Activated naive CD4-positive, alpha-beta T cell treated with anti-CD3 and anti-CD28 coated beads for 36 hours (primary cell): ENCODE data around the gene EPB41L4A. TPM values are rescaled to one million over a fixed set of nuclear protein-coding genes. Genes with fewer than 3 reads are reported as not detected.

Source experiments
- CTCF ChIA-PET: fragments of 350-600 bp; sonication (Branson Sonifier 250); formaldehyde crosslinking; loops from one replicate; lab custom pipeline; 2021; ENCODE audit warnings: antibody characterized with exemption; lab: Charles Lee
- DNase-seq: peaks from one replicate; pipeline ENCODE4 v3.0.0-alpha.2; 2020
- H3K27ac Mint-ChIP-seq: one replicate; pipeline ENCODE4 v1.8.0; 2021; ENCODE audit warnings: mild to moderate bottlenecking, mixed read lengths
- H3K27me3 Mint-ChIP-seq: one replicate; pipeline ENCODE4 v1.8.0; 2021; ENCODE audit warnings: low read depth, mixed read lengths
- H3K36me3 Mint-ChIP-seq: one replicate; pipeline ENCODE4 v1.8.0; 2021; ENCODE audit warnings: low read depth, mixed read lengths
- H3K4me1 Mint-ChIP-seq: one replicate; pipeline ENCODE4 v1.8.0; 2021; ENCODE audit warnings: low read depth, mixed read lengths
- H3K4me3 Mint-ChIP-seq: one replicate; pipeline ENCODE4 v1.8.0; 2021; ENCODE audit warnings: mild to moderate bottlenecking, moderate library complexity, mixed read lengths
- H3K9me3 Mint-ChIP-seq: one replicate; pipeline ENCODE4 v1.8.0; 2021; ENCODE audit warnings: mixed read lengths
- intact Hi-C: fragments of 100-400 bp; cut with micrococcal nuclease; formaldehyde crosslinking; loops from one replicate; pipeline ENCODE4 v1.15.1; 2023
- total RNA-seq, 2 experiments: library from RNA; stranded (reverse); gene quantifications; one replicate each; pipeline ENCODE4 v1.2.3, GENCODE V29; 2021

Gene EPB41L4A
- total RNA-seq, 2 experiments from 2014 or later: not detected

- CTCF ChIA-PET: no interaction called here
- H3K27ac Mint-ChIP-seq: no peak overlapping the region
- no peaks in the 10 kb centered on the region for H3K36me3 Mint-ChIP-seq
- intact Hi-C loops: no loop called here
- no peaks in the 10 kb centered on the region for H3K9me3 Mint-ChIP-seq
- DNase-seq: no peak
- H3K27me3 Mint-ChIP-seq: peaks cover 16% of the 10 kb centered on the region
- no peak overlapping the region for H3K4me3 Mint-ChIP-seq
- H3K4me1 Mint-ChIP-seq: no peaks in the 10 kb centered on the region
These were observed 100.7 kb downstream of the EPB41L4A start for GRCh38 chr5:112318346-112318745.

DNA sequence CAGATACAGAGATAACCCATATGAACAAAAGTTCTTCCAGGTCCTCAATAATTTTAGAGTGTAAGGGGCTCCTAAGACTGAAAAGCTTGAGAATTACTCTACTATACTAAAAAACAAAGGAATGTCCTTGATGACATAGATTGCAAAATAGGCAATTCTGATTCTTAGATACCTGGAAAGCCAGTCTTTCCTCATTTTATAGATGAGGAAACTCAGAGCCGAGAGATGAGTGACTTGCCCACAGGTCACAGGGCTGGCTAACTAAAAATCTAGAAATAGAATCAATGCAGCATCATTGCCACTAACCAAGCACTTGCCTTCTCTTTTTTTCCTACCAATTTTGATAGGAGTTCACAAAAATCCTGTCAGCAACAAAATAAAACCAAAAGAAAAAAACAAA is 101.2 kb downstream of the EPB41L4A start:
- Mint-ChIP-seq H3K4me3 (no peak overlapping the region), H3K9me3 (no peaks in the 10 kb centered on the region), H3K27me3 (peaks cover 16% of the 10 kb centered on the region), H3K27ac (no peak overlapping the region), H3K36me3 (no peaks in the 10 kb centered on the region), H3K4me1 (no peaks in the 10 kb centered on the region)
- no peak for DNase-seq
- intact Hi-C loops: no loop called here
- CTCF ChIA-PET: no interaction called here

GRCh38 chr5:112316731-112317130 is 102.3 kb downstream of the EPB41L4A start:
- H3K27ac Mint-ChIP-seq: no peak overlapping the region
- H3K36me3 Mint-ChIP-seq: no peaks in the 10 kb centered on the region
- CTCF ChIA-PET: interaction anchor here (0.7 to 1.0 kb wide), 2 partner anchors 141 to 803 kb away, joined by 3 to 5 read pairs; no protein-coding TSS in a partner anchor
- H3K4me1 Mint-ChIP-seq: no peaks in the 10 kb centered on the region
- intact Hi-C loops: no loop called here
- H3K4me3 Mint-ChIP-seq: no peak overlapping the region
- DNase-seq: no peak
- H3K27me3 Mint-ChIP-seq: peaks cover 14% of the 10 kb centered on the region
- H3K9me3 Mint-ChIP-seq: no peaks in the 10 kb centered on the region

- intact Hi-C loops: no loop called here
- H3K27ac Mint-ChIP-seq: no peak overlapping the region
- CTCF ChIA-PET: interaction anchor here (0.7 to 1.0 kb wide), 2 partner anchors 141 to 804 kb away, joined by 3 to 5 read pairs; no protein-coding TSS in a partner anchor
These were observed 103.1 kb downstream of the EPB41L4A start for GRCh38 chr5:112316006-112316405.

GRCh38 chr5:112312295-112313275 is 106.5 kb downstream of the EPB41L4A start:
- H3K9me3 Mint-ChIP-seq: no peaks in the 10 kb centered on the region
- H3K4me1 Mint-ChIP-seq: no peaks in the 10 kb centered on the region
- CTCF ChIA-PET: no interaction called here
- intact Hi-C loops: no loop called here
- no peaks in the 10 kb centered on the region for H3K36me3 Mint-ChIP-seq
- H3K27ac Mint-ChIP-seq: no peak overlapping the region
- no peak overlapping the region for H3K4me3 Mint-ChIP-seq
- no peak for DNase-seq
- peaks cover 5% of the 10 kb centered on the region for H3K27me3 Mint-ChIP-seq

More at GRCh38 chr5:112316006-112316405, 103.1 kb downstream of the EPB41L4A start:
- peaks cover 14% of the 10 kb centered on the region for H3K27me3 Mint-ChIP-seq
- no peaks in the 10 kb centered on the region for H3K9me3 Mint-ChIP-seq
- H3K4me1 Mint-ChIP-seq: no peaks in the 10 kb centered on the region
- no peak for DNase-seq
- no peaks in the 10 kb centered on the region for H3K36me3 Mint-ChIP-seq
- no peak overlapping the region for H3K4me3 Mint-ChIP-seq

DNA sequence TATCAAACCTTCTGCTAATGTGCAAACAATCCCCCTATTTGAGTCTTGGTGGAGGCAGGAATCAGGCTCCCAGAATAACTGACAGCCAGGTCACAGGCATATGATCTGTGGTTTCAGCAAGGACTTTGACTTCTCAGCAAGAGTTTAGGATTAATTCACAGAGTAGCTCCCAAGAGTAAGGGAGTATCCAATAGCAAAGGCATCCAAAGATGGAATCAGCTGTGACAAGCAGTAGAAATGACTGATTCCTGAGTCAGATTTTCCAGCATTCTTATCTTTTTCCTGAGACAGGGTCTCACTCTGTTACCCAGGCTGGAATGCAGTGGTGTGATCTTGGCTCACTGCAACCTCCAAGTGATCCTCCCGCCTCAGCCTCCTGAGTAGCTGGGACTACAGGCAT is 108.3 kb downstream of the EPB41L4A start:
- intact Hi-C loops: no loop called here
- Mint-ChIP-seq H3K9me3 (no peaks in the 10 kb centered on the region), H3K27ac (no peak overlapping the region), H3K4me1 (no peaks in the 10 kb centered on the region), H3K27me3 (peaks cover 5% of the 10 kb centered on the region), H3K36me3 (no peaks in the 10 kb centered on the region), H3K4me3 (no peak overlapping the region)
- CTCF ChIA-PET: no interaction called here
- no peak for DNase-seq

GRCh38 chr5:112308608-112309007 is 110.5 kb downstream of the EPB41L4A start:
- Mint-ChIP-seq H3K4me3 (no peak overlapping the region), H3K36me3 (no peaks in the 10 kb centered on the region), H3K4me1 (no peaks in the 10 kb centered on the region), H3K9me3 (no peaks in the 10 kb centered on the region), H3K27me3 (peaks cover 5% of the 10 kb centered on the region), H3K27ac (no peak overlapping the region)
- intact Hi-C loops: no loop called here
- DNase-seq: no peak
- CTCF ChIA-PET: no interaction called here

DNA sequence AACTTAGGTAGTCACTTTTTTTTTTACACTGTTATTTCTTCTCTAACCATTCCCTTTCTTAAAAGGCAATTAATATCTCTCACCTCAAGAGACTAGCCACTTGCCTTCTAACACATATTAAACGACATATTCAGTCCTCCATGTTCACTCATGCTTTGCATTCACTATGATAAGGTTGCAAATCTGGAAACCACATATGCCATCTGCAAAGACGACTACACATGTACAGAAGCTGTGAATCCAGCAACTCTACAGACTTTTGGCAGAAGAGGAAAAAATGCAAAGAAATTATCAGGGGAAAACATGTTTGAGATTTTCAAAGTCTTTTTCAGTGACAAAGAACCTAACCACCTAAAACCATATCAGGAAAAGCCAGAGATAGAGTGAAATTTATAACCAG is 112.1 kb downstream of the EPB41L4A start:
- no peaks in the 10 kb centered on the region for H3K36me3 Mint-ChIP-seq
- H3K9me3 Mint-ChIP-seq: no peaks in the 10 kb centered on the region
- intact Hi-C loops: no loop called here
- no peak for DNase-seq
- H3K27ac Mint-ChIP-seq: no peak overlapping the region
- H3K27me3 Mint-ChIP-seq: peaks cover 6% of the 10 kb centered on the region
- H3K4me3 Mint-ChIP-seq: no peak overlapping the region
- H3K4me1 Mint-ChIP-seq: no peaks in the 10 kb centered on the region
- CTCF ChIA-PET: no interaction called here

GRCh38 chr5:112304743-112305142 is 114.3 kb downstream of the EPB41L4A start:
- Mint-ChIP-seq H3K9me3 (peaks cover 3% of the 10 kb centered on the region), H3K27ac (no peak overlapping the region), H3K4me1 (no peaks in the 10 kb centered on the region), H3K27me3 (peaks cover 6% of the 10 kb centered on the region), H3K4me3 (no peak overlapping the region), H3K36me3 (no peaks in the 10 kb centered on the region)
- CTCF ChIA-PET: no interaction called here
- intact Hi-C loops: no loop called here
- no peak for DNase-seq

GRCh38 chr5:112303685-112304084 is 115.4 kb downstream of the EPB41L4A start:
- H3K9me3 Mint-ChIP-seq: peaks cover 8% of the 10 kb centered on the region
- peaks cover 6% of the 10 kb centered on the region for H3K27me3 Mint-ChIP-seq
- H3K4me3 Mint-ChIP-seq: no peak overlapping the region
- H3K27ac Mint-ChIP-seq: no peak overlapping the region
- no peaks in the 10 kb centered on the region for H3K36me3 Mint-ChIP-seq
- no peaks in the 10 kb centered on the region for H3K4me1 Mint-ChIP-seq
- CTCF ChIA-PET: no interaction called here
- intact Hi-C loops: no loop called here
- no peak for DNase-seq

DNA sequence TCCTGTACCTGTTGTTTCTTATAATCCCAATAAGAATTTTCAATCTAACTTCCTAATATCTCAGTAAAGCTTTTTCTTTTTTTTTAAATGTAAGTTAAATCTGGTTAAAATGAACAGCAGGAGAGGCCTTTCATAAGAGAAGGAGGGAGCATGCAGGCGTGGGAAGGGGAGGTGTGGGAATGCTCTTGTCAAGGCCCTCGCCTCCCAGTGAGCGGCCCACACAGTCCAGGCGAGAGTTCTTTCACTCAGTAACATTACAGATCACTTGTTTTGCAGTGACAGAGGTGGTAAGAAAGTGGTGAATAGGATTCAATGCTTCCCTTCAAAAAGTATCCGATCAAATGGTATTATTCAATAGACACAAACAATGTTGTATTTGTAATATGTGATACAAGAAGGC is 125.0 kb downstream of the EPB41L4A start:
- Mint-ChIP-seq H3K9me3 (peaks cover 12% of the 10 kb centered on the region), H3K4me3 (no peak overlapping the region), H3K4me1 (no peaks in the 10 kb centered on the region), H3K27ac (no peak overlapping the region), H3K36me3 (no peaks in the 10 kb centered on the region), H3K27me3 (no peaks in the 10 kb centered on the region)
- intact Hi-C loops: no loop called here
- DNase-seq: no peak
- CTCF ChIA-PET: no interaction called here

DNA sequence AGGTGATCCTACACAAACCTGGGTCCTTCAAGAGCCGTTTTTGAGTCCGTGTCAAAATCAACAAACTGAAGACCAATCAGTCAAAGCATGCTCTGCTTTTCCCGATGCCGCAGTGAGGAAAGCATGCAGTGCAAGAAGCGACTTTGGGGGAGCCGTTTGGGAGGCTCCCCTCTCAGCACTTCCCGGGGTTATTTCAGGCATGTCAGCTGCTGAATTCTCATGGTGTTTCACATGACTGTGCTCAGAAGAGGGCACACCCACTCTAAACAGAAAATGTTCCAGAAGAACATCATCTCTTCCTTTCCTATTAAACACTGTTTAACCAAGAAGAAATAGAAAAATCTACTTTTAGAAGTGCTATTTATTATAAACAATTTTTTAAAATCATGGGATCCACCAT is 125.5 kb downstream of the EPB41L4A start:
- no peaks in the 10 kb centered on the region for H3K4me1 Mint-ChIP-seq
- no peak overlapping the region for H3K4me3 Mint-ChIP-seq
- H3K27me3 Mint-ChIP-seq: no peaks in the 10 kb centered on the region
- no peak overlapping the region for H3K27ac Mint-ChIP-seq
- DNase-seq: no peak
- intact Hi-C loops: no loop called here
- H3K9me3 Mint-ChIP-seq: peaks cover 7% of the 10 kb centered on the region
- H3K36me3 Mint-ChIP-seq: no peaks in the 10 kb centered on the region
- CTCF ChIA-PET: no interaction called here

DNA sequence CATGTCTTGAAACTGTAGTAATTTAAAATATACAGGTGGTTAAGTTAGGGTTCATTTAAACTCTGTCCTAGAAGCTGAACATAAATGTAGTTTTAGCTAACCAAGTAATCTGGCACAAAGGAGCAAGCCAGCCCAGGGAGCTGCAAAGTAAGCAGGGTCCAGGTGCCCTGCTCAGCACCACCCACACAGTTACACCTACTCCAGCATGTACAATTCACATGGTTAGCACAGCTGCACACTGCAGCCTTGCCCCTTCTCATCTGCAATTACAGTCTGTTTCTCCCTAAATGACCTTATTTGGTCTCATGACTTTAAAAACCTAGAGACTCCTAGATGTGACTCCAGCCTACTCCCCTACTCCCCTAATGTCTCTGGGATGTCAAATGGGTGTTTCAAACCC is 128.4 kb downstream of the EPB41L4A start:
- Mint-ChIP-seq H3K4me1 (no peaks in the 10 kb centered on the region), H3K27ac (no peak overlapping the region)
- intact Hi-C loops: no loop called here

More for the DNA sequence above, 128.4 kb downstream of the EPB41L4A start:
- Mint-ChIP-seq H3K4me3 (no peak overlapping the region), H3K27me3 (no peaks in the 10 kb centered on the region), H3K9me3 (no peaks in the 10 kb centered on the region), H3K36me3 (no peaks in the 10 kb centered on the region)
- no peak for DNase-seq
- CTCF ChIA-PET: no interaction called here
